ENCODE measurements around the gene MPV17L. TPM values are rescaled to one million over a fixed set of nuclear protein-coding genes. Genes with fewer than 3 reads are reported as not detected.
"Not testable (repeated sequence)": the region's sequence is repeated elsewhere in the genome, so short reads cannot be mapped to it uniquely, and the experiment has no call there.

MPV17L gene
- total RNA-seq, result 7.0 TPM
- long read RNA-seq, full-length matches to known transcripts, result 2 of 2 reads
- long read RNA-seq, partial matches to known transcripts, result 0 of 2 reads
- long read RNA-seq, other reads (novel, unspliced or antisense), result 0 of 2 reads

DNA sequence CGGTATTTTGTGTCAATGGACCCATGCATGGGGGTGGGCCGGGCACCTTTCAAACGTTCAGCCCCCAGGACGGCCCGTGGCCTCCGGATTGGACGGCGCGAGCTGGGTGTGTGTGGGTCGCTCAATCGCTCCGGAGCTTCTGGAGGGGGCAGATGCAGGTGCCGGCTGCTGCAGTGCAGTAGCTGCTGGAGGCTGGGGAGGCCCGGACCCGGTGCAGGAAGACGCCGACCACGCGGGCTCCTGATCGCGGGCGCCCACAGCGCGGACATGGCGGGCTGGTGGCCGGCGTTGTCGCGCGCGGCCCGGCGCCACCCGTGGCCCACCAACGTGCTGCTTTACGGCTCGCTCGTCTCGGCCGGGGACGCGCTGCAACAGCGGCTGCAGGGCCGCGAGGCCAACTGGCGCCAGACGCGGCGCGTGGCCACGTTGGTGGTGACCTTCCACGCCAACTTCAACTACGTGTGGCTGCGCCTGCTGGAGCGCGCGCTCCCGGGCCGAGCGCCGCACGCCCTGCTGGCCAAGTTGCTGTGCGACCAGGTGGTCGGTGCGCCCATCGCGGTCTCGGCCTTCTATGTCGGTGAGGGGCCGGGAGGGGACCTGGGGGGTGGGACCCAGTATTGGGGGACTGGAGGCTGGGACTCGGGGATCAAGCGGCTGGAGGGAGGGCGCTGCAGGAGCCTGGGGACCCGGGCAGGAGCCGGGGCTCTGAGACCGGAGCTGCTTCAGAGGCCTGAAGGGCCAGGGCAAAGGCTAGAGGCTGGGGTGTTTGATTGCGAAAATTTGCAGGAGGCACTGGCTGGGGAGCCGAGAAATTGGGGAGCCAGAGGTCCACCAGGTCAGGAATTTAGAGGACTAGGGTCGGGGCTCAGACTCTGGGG, at the start of gene MPV17L:
Gene MPV17L (plus strand): TSS at position 124 of the 878 bp plus-strand sequence. CDS start 144 bp downstream, at position 268.
- H3K4me1 ChIP-seq; H3K9me3 ChIP-seq (replicated peaks); H3K36me3 ChIP-seq; intact Hi-C loops (cut with micrococcal nuclease): not testable (repeated sequence)
- Histone ChIP-seq H3K27me3 (ENCODE audit: low read depth) (peaks cover 12% of the 10 kb centered on the region), H3K27ac (replicated peaks) (peak within 1 kb of the TSS; percentile 79), H3K4me3 (peak within 1 kb of the TSS; percentile 72)
- DNase-seq, result peak; percentile 49

DNA sequence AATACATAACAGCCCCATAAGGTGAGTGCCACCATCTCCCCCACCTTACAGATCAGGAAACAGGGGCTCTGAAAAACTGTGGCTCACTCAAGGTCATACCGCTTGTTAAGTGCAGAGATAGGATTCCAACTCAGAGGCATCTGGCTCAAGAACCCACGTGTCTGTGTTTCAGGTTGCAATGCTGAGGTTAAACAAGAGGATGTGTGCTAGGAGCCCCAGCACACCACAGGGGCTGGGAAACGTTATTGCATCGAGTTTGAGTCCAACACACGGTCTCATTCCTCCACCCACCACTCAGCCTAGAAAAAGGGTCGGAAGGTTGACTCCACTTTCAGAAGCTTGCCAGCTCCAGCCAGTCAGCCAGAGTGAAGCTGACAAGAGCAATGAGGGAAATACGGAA, 46.8 kb upstream of the MPV17L start:
- H3K9me3 ChIP-seq (replicated peaks); H3K4me1 ChIP-seq; H3K27ac ChIP-seq (replicated peaks); H3K4me3 ChIP-seq; DNase-seq; H3K27me3 ChIP-seq (ENCODE audit: low read depth); intact Hi-C loops (cut with micrococcal nuclease); H3K36me3 ChIP-seq: not testable (repeated sequence)

DNA sequence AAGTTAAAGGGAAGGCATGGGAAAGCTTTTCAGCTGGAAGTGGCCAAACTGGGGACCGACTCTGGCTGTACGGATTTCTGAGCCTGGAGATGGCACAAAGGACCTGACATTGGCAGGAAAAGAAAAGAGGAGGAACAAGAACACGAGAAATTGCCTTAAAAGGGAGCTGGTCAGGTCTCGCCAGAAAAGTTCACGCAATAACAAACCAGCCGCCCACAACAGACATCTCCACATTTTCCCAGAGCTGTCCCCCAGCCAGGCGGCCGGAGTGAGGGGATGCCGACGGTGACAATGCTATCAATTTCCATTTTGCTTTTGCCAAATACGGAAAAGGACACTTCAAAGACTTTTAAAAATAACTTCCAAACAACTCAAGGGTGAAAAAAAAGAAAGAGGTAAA, 44.3 kb upstream of the MPV17L start:
- H3K9me3 ChIP-seq (replicated peaks); H3K4me1 ChIP-seq; H3K27me3 ChIP-seq (ENCODE audit: low read depth); H3K36me3 ChIP-seq; H3K4me3 ChIP-seq; intact Hi-C loops (cut with micrococcal nuclease); DNase-seq; H3K27ac ChIP-seq (replicated peaks): not testable (repeated sequence)

DNA sequence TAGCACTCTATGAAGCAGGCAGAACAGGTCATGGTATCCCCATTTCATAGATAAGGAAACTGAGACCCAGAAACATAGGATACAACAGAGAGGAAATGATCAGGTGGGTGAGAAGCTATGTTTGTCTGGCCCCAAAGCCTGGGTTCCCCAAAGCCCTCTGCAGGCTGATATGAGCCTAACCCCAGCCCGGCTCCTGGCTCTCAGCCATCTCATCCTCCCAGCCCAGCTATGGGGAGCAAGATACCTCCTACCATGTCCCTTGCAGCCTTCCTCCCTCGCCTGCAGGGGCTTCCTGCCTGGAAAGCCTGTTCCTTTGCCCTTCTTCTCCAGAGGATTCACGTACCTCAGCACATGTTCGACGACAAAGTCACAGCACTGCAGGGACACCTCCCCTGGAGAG, 43.8 kb upstream of the MPV17L start:
- H3K4me1 ChIP-seq; H3K27ac ChIP-seq (replicated peaks); H3K27me3 ChIP-seq (ENCODE audit: low read depth); H3K9me3 ChIP-seq (replicated peaks); DNase-seq; H3K4me3 ChIP-seq; H3K36me3 ChIP-seq; intact Hi-C loops (cut with micrococcal nuclease): not testable (repeated sequence)

DNA sequence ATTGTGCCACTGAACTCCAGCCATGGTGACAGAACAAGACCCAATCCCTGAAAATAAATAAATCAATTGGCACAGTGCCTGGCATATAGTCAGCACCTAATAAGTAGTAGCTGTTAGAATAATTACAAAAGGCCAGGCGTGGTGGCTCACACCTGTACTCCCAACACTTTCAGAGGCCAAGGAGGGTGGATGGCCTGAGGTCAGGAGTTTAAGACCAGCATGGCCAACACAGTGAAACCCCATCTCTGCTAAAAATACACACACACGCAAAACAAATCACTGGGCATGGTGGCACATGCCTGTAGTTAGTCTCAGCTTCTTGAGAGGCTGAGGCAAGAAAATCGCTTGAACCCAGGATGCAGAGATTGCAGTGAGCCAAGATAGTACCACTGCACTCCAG, 42.7 kb upstream of the MPV17L start:
- H3K4me3 ChIP-seq; H3K36me3 ChIP-seq; H3K27me3 ChIP-seq (ENCODE audit: low read depth); intact Hi-C loops (cut with micrococcal nuclease); H3K4me1 ChIP-seq; DNase-seq; H3K9me3 ChIP-seq (replicated peaks); H3K27ac ChIP-seq (replicated peaks): not testable (repeated sequence)

DNA sequence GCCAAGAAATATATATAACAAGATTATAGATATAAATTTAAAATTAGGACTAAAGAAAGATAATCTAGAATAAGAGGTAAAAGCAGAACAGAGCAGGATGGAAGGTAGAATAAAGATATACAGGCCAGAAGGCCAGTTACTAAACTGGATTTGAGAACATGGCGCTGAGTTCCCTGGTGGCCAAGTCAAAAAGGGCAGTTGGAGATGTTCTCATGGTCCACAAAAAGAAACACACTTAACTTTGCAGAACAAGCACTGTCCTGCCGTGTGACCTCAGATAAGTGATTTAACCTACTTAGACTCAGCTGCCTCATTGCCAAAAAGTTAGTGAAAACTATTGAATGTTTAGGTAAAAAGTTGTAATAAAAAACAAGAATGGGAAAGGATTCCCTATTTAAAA, 40.7 kb upstream of the MPV17L start:
- H3K4me3 ChIP-seq; H3K27ac ChIP-seq (replicated peaks); DNase-seq; H3K9me3 ChIP-seq (replicated peaks); H3K27me3 ChIP-seq (ENCODE audit: low read depth); H3K36me3 ChIP-seq; H3K4me1 ChIP-seq; intact Hi-C loops (cut with micrococcal nuclease): not testable (repeated sequence)

DNA sequence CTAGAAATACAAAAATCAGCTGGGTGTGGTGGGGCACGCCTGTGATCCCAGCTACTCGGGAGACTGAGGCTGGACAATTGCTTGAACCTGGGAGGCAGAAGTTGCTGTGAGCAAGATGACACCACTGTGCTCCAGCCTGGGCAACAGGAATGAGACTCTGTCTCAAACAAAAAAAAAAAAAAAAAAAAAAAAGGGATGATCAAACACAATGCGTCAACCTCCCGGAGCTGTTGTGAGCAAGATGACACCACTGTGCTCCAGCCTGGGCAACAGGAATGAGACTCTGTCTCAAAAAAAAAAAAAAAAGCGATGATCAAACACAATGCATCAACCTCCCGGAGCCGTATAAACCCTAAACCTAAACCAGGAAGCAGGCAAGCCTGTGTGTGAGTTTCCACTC, 38.1 kb upstream of the MPV17L start:
- H3K9me3 ChIP-seq (replicated peaks); DNase-seq; H3K4me3 ChIP-seq; H3K36me3 ChIP-seq; H3K27me3 ChIP-seq (ENCODE audit: low read depth); intact Hi-C loops (cut with micrococcal nuclease); H3K4me1 ChIP-seq; H3K27ac ChIP-seq (replicated peaks): not testable (repeated sequence)

DNA sequence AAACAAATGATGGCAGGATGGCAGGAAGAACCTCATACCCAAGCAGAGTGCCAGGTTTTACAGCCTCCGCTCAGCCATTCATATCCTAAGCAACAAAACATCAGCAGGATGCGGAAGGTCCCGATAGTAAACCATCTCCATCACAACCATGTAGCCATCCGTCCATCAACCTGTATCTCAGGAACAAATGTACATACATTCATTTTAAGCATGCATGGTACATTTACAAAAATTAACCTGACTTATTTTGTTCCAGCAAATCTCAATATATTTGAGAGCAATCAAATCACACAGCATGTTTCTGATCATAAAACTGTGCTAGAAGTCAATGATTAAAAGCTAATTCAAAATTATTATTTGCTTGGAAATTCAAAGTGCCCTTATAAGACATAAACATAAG, 17.4 kb upstream of the MPV17L start, which contains the start of gene NPIPA5:
Gene NPIPA5 (minus strand): TSS at position 101 of the 400 bp plus-strand sequence. CDS start 0 bp downstream, at position 101.
- H3K4me3 ChIP-seq; H3K27ac ChIP-seq (replicated peaks); H3K27me3 ChIP-seq (ENCODE audit: low read depth); H3K36me3 ChIP-seq; DNase-seq; H3K4me1 ChIP-seq; H3K9me3 ChIP-seq (replicated peaks); intact Hi-C loops (cut with micrococcal nuclease): not testable (repeated sequence)

DNA sequence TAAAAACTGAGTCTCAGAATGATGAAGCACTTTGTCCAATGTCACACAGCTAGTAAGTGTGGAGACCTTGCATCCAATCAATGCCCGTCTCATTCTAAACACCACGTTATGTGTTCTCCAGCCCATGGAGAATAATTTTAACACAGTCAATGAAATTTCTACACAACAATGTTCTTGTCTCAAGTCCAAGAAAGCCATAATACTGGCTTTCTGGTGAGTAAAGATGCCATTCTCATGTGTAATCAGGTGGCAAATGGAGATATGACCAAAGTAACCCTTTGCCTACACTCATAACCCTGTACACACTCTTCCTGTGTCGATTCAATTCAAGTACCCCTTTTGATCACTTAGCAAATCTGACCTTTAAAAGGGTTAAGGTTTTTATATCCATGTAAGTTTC, 12.7 kb upstream of the MPV17L start:
- H3K36me3 ChIP-seq; H3K9me3 ChIP-seq (replicated peaks); H3K4me3 ChIP-seq; H3K4me1 ChIP-seq; DNase-seq; H3K27ac ChIP-seq (replicated peaks); H3K27me3 ChIP-seq (ENCODE audit: low read depth); intact Hi-C loops (cut with micrococcal nuclease): not testable (repeated sequence)

DNA sequence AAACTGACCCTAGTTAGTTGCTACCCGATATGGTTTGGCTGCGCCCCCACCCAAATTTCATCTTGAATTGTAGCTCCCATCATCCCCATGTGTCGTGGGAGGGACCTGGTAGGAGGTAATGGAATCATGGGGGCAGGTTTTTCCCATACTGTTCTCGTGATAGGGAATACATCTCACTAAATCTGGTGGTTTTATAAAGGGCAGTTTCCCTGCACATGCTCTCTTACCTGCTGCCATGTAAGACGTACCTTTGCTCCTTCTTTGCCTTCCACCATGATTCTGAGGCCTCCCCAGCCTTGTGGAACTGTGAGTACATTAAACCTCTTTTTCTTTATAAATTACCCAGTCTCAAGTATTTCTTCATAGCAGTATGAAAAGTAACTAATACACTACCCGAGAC, 7.5 kb upstream of the MPV17L start:
- H3K27ac ChIP-seq (replicated peaks); H3K9me3 ChIP-seq (replicated peaks); intact Hi-C loops (cut with micrococcal nuclease); H3K36me3 ChIP-seq; H3K27me3 ChIP-seq (ENCODE audit: low read depth); H3K4me1 ChIP-seq; H3K4me3 ChIP-seq; DNase-seq: not testable (repeated sequence)

DNA sequence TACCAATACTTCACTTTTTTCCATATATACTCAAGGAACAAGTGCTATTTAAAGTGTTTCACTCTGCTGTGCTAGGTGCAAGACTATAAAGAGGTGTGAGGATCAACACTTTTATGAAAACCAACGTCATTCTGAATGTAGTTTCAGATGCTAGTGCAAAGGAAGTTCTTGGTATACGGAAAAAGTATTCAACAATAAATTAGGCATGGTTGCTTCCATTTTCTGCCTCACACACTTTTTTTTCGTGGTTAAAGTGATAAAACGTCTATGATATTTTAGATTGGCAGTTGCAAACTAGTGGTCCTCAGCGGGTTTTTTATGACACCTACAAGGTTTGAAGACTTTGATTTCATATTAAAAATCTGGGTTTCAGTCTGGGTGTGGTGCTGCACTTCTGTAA, 5.6 kb upstream of the MPV17L start:
- H3K9me3 ChIP-seq (replicated peaks); H3K4me1 ChIP-seq; DNase-seq; H3K27me3 ChIP-seq (ENCODE audit: low read depth); H3K27ac ChIP-seq (replicated peaks); H3K4me3 ChIP-seq; intact Hi-C loops (cut with micrococcal nuclease); H3K36me3 ChIP-seq: not testable (repeated sequence)

DNA sequence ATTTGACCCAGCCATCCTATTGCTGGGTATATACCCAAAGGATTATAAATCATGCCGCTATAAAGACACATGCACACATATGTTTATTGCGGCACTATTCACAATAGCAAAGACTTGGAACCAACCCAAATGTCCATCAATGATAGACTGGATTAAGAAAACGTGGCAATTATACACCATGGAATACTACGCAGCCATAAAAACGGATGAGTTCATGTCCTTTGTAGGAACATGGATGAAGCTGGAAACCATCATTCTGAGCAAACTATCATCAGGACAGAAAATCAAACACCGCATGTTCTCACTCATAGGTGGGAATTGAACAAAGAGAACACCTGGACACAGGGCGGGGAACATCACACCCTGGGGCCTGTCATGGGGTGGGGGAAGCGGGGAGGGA, 2.5 kb upstream of the MPV17L start:
- H3K36me3 ChIP-seq; intact Hi-C loops (cut with micrococcal nuclease); H3K9me3 ChIP-seq (replicated peaks); H3K4me3 ChIP-seq; DNase-seq; H3K27ac ChIP-seq (replicated peaks); H3K4me1 ChIP-seq: not testable (repeated sequence)
- peaks cover 12% of the 10 kb centered on the region for H3K27me3 ChIP-seq (ENCODE audit: low read depth)

DNA sequence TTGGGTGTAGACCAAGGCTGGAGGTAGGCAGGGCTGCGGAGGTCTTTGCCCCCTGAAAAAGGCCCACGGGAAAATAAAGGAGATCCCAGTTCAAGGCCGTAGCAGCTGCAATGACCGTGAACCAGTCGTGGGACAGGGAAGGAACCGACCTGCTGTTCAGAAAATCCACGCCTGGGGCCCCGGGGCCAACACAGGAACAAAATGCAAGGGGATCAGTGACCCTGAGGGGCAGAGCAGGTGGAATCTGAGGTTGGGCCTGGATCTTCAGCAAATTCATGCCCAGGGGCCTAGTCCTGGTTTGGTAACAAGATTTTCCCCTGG, 915 bp downstream of the MPV17L start:
- H3K4me1 ChIP-seq; H3K9me3 ChIP-seq (replicated peaks); H3K36me3 ChIP-seq; DNase-seq; intact Hi-C loops (cut with micrococcal nuclease): not testable (repeated sequence)
- H3K4me3 ChIP-seq, result peak overlapping the region; percentile 72
- H3K27ac ChIP-seq (replicated peaks), result peak overlapping the region; percentile 79
- H3K27me3 ChIP-seq (ENCODE audit: low read depth), result peaks cover 12% of the 10 kb centered on the region

Measured in left ventricle myocardium inferior (tissue), 1 donor.